ENCODE data around the gene IP6K3. TPM values are rescaled to one million over a fixed set of nuclear protein-coding genes. Genes with fewer than 3 reads are reported as not detected.

IP6K3 gene
- total and polyA plus RNA-seq, 2 experiments from 2014 or later = 0.14 to 0.16 TPM

DNA sequence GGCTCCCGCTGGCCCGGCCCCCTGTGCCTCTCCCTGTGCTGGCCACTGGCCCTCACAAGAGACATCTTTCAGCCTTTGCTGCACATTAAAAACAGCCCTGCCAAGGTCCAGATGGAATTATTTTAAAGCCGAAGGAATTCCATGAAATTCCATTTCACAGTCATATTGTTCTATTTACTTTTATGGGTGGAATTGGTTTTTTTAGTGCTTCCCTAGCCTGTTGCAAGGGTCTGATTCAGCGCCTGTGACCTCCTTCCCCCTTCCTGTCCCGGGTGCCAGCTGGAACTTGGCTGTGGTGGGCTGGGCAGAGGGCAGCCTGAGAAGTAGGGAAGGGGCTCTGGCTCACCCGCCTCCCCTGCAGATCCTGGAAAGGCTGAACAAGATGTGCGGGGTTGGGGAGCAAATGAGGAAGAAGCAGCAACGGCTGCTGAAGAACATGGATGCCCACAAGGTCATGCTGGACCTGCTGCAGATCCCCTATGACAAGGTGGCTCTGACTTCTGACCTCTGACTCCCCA is 69.5 kb downstream of the IP6K3 start:
- no peaks in the 10 kb centered on the region for H3F3A ChIP-seq (replicated peaks; ENCODE audit: low read depth)
- no peak overlapping the region for H3K4me2 ChIP-seq
- Mint-ChIP-seq H3K36me3 (ENCODE audit: low read depth) (peaks cover 35% of the 10 kb centered on the region), H3K27ac (no peak overlapping the region; the same call in 1 of the 2 replicates), H3K9me3 (no peaks in the 10 kb centered on the region), H3K4me3 (no peak overlapping the region), H3K4me1 (no peaks in the 10 kb centered on the region), H3K27me3 (ENCODE audit: insufficient read depth, low read depth, poor library complexity) (peaks cover 10% of the 10 kb centered on the region)
- DNase-seq (ENCODE audit: low spot score) = no peak
- H3K27me3 ChIP-seq (ENCODE audit: insufficient read depth) = no peaks in the 10 kb centered on the region
- no peaks in the 10 kb centered on the region for H3K79me2 ChIP-seq (replicated peaks; ENCODE audit: insufficient read depth)
- no peaks in the 10 kb centered on the region for H3K36me3 ChIP-seq (ENCODE audit: insufficient read depth)
- H4K20me1 ChIP-seq (replicated peaks; ENCODE audit: insufficient read depth) = no peaks in the 10 kb centered on the region; the same call in 1 of the 2 replicates
- TF ChIP-seq CREB1 (CRISPR knock-in tag; IDR thresholded peaks at IDR 0.05; ENCODE audit: low read depth) = no peak
- TF ChIP-seq EZH2 (IDR thresholded peaks at IDR 0.05; ENCODE audit: low read depth, unreplicated experiment) = no peak
- TF ChIP-seq, protein P1, sequence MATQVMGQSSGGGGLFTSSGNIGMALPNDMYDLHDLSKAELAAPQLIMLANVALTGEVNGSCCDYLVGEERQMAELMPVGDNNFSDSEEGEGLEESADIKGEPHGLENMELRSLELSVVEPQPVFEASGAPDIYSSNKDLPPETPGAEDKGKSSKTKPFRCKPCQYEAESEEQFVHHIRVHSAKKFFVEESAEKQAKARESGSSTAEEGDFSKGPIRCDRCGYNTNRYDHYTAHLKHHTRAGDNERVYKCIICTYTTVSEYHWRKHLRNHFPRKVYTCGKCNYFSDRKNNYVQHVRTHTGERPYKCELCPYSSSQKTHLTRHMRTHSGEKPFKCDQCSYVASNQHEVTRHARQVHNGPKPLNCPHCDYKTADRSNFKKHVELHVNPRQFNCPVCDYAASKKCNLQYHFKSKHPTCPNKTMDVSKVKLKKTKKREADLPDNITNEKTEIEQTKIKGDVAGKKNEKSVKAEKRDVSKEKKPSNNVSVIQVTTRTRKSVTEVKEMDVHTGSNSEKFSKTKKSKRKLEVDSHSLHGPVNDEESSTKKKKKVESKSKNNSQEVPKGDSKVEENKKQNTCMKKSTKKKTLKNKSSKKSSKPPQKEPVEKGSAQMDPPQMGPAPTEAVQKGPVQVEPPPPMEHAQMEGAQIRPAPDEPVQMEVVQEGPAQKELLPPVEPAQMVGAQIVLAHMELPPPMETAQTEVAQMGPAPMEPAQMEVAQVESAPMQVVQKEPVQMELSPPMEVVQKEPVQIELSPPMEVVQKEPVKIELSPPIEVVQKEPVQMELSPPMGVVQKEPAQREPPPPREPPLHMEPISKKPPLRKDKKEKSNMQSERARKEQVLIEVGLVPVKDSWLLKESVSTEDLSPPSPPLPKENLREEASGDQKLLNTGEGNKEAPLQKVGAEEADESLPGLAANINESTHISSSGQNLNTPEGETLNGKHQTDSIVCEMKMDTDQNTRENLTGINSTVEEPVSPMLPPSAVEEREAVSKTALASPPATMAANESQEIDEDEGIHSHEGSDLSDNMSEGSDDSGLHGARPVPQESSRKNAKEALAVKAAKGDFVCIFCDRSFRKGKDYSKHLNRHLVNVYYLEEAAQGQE (IDR thresholded peaks at IDR 0.05; ENCODE audit: unreplicated experiment) = no peak
- no peak for TF ChIP-seq EZH2phosphoT487 (IDR thresholded peaks at IDR 0.05; ENCODE audit: unreplicated experiment)
- TF ChIP-seq ZNF114 (CRISPR knock-in tag; IDR thresholded peaks at IDR 0.05) = no peak
- TF ChIP-seq ZNF331 (CRISPR knock-in tag; IDR thresholded peaks at IDR 0.05; ENCODE audit: low read depth) = no peak
- no peak for TF ChIP-seq STAT1 (IDR thresholded peaks at IDR 0.05; ENCODE audit: unreplicated experiment)
- TF ChIP-seq, protein P2, sequence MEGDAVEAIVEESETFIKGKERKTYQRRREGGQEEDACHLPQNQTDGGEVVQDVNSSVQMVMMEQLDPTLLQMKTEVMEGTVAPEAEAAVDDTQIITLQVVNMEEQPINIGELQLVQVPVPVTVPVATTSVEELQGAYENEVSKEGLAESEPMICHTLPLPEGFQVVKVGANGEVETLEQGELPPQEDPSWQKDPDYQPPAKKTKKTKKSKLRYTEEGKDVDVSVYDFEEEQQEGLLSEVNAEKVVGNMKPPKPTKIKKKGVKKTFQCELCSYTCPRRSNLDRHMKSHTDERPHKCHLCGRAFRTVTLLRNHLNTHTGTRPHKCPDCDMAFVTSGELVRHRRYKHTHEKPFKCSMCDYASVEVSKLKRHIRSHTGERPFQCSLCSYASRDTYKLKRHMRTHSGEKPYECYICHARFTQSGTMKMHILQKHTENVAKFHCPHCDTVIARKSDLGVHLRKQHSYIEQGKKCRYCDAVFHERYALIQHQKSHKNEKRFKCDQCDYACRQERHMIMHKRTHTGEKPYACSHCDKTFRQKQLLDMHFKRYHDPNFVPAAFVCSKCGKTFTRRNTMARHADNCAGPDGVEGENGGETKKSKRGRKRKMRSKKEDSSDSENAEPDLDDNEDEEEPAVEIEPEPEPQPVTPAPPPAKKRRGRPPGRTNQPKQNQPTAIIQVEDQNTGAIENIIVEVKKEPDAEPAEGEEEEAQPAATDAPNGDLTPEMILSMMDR (conservative IDR thresholded peaks at IDR 0.05; ENCODE audit: low read depth in 2 of 2) = no peak
- TF ChIP-seq, protein P3, sequence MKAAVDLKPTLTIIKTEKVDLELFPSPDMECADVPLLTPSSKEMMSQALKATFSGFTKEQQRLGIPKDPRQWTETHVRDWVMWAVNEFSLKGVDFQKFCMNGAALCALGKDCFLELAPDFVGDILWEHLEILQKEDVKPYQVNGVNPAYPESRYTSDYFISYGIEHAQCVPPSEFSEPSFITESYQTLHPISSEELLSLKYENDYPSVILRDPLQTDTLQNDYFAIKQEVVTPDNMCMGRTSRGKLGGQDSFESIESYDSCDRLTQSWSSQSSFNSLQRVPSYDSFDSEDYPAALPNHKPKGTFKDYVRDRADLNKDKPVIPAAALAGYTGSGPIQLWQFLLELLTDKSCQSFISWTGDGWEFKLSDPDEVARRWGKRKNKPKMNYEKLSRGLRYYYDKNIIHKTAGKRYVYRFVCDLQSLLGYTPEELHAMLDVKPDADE (IDR thresholded peaks at IDR 0.05) = no peak
- no peak for TF ChIP-seq JUNB (IDR thresholded peaks at IDR 0.05; ENCODE audit: unreplicated experiment)
- TF ChIP-seq NANOG (IDR thresholded peaks at IDR 0.05; ENCODE audit: borderline replicate concordance) = no peak
- no peak for TF ChIP-seq POLR2AphosphoS5 (IDR thresholded peaks at IDR 0.05; ENCODE audit: low read depth)
- TF ChIP-seq, protein P4, sequence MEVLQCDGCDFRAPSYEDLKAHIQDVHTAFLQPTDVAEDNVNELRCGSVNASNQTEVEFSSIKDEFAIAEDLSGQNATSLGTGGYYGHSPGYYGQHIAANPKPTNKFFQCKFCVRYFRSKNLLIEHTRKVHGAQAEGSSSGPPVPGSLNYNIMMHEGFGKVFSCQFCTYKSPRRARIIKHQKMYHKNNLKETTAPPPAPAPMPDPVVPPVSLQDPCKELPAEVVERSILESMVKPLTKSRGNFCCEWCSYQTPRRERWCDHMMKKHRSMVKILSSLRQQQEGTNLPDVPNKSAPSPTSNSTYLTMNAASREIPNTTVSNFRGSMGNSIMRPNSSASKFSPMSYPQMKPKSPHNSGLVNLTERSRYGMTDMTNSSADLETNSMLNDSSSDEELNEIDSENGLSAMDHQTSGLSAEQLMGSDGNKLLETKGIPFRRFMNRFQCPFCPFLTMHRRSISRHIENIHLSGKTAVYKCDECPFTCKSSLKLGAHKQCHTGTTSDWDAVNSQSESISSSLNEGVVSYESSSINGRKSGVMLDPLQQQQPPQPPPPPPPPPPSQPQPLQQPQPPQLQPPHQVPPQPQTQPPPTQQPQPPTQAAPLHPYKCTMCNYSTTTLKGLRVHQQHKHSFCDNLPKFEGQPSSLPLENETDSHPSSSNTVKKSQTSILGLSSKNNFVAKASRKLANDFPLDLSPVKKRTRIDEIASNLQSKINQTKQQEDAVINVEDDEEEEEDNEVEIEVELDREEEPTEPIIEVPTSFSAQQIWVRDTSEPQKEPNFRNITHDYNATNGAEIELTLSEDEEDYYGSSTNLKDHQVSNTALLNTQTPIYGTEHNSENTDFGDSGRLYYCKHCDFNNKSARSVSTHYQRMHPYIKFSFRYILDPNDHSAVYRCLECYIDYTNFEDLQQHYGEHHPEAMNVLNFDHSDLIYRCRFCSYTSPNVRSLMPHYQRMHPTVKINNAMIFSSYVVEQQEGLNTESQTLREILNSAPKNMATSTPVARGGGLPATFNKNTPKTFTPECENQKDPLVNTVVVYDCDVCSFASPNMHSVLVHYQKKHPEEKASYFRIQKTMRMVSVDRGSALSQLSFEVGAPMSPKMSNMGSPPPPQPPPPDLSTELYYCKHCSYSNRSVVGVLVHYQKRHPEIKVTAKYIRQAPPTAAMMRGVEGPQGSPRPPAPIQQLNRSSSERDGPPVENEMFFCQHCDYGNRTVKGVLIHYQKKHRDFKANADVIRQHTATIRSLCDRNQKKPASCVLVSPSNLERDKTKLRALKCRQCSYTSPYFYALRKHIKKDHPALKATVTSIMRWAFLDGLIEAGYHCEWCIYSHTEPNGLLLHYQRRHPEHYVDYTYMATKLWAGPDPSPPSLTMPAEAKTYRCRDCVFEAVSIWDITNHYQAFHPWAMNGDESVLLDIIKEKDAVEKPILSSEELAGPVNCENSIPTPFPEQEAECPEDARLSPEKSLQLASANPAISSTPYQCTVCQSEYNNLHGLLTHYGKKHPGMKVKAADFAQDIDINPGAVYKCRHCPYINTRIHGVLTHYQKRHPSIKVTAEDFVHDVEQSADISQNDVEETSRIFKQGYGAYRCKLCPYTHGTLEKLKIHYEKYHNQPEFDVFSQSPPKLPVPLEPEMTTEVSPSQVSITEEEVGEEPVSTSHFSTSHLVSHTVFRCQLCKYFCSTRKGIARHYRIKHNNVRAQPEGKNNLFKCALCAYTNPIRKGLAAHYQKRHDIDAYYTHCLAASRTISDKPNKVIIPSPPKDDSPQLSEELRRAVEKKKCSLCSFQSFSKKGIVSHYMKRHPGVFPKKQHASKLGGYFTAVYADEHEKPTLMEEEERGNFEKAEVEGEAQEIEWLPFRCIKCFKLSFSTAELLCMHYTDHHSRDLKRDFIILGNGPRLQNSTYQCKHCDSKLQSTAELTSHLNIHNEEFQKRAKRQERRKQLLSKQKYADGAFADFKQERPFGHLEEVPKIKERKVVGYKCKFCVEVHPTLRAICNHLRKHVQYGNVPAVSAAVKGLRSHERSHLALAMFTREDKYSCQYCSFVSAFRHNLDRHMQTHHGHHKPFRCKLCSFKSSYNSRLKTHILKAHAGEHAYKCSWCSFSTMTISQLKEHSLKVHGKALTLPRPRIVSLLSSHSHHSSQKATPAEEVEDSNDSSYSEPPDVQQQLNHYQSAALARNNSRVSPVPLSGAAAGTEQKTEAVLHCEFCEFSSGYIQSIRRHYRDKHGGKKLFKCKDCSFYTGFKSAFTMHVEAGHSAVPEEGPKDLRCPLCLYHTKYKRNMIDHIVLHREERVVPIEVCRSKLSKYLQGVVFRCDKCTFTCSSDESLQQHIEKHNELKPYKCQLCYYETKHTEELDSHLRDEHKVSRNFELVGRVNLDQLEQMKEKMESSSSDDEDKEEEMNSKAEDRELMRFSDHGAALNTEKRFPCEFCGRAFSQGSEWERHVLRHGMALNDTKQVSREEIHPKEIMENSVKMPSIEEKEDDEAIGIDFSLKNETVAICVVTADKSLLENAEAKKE (CRISPR knock-in tag; IDR thresholded peaks at IDR 0.05) = no peak
- no peak overlapping the region for H2AFZ ChIP-seq
- no peak for ATAC-seq
- H3K4me1 ChIP-seq (ENCODE audit: insufficient read depth) = no peaks in the 10 kb centered on the region
- H3K27ac ChIP-seq (ENCODE audit: low read depth) = no peak overlapping the region
- H3K9me2 ChIP-seq (ENCODE audit: insufficient read depth) = no peaks in the 10 kb centered on the region
- H3K4me3 ChIP-seq = no peak overlapping the region

All from GM23338 (cell line).